GM19035 (cell line): ENCODE data around the gene MCF2L.
"Not testable (repeated sequence)": the region's sequence is repeated elsewhere in the genome, so short reads cannot be mapped to it uniquely, and the experiment has no call there.

Source experiments
- ATAC-seq: cut with Tn5 transposase; IDR thresholded peaks from one replicate; pipeline ENCODE4 v1.9.1; 2021; ENCODE audit not compliant: unreplicated experiment

MCF2L gene

GRCh38 chr13:113077953-113078901 lies 109.2 kb downstream of the MCF2L start:
- ATAC-seq, result no peak

DNA sequence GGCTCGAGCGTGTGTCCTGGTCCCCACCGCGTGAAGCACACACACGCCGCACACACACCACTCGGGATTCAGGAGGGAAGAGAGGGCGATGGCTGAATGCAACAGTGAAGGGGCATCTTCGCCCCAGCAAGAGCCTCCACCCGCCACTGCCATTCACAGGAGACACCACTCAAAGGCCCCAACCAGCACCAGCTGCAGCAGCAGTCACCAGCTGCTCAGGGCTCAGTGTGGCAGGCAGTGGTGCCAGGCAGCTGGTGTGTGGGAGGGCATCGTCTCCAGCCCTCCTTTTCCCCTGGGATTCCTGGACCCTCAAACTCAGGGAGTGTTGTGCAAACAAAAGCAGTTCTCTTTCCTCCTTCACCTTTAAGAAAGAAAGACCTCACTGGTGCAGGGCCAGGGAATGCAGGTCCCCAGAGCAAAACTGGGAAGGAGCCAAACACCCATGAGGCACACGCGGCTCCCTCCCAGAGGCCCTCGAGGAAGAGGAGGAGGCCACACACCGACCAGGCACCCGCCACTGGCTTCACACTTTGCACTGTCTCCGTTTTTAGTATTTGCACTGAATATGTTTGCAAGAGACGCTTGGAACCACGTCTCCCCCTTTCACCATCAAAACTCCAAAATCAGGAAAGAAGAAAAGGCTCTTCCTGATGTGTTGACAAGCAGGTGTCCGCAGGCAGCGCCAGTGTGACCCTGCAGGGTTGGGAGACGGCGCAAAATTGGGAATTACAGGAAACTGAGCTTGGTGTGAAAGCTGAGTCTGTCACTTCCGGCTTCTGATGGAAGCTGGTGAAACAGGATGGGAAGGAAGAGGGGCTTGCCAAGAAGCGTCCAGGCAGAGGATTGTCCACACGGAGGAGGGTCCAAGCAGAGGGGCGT lies 110.1 kb downstream of the MCF2L start:
- ATAC-seq, result no peak

- not testable (repeated sequence) for ATAC-seq
Observed at GRCh38 chr13:113079781-113080080, 110.7 kb downstream of the MCF2L start.

- no peak for ATAC-seq
Observed at GRCh38 chr13:113080361-113080831, 111.4 kb downstream of the MCF2L start.

GRCh38 chr13:113080901-113081521 lies 112.0 kb downstream of the MCF2L start:
- ATAC-seq, result no peak

GRCh38 chr13:113082198-113083021 lies 113.4 kb downstream of the MCF2L start:
- no peak for ATAC-seq

GRCh38 chr13:113083022-113083373 lies 114.0 kb downstream of the MCF2L start:
- no peak for ATAC-seq

- ATAC-seq, result no peak
Observed at GRCh38 chr13:113083402-113084061, 114.5 kb downstream of the MCF2L start.

GRCh38 chr13:113084094-113084942 lies 115.3 kb downstream of the MCF2L start:
- no peak for ATAC-seq

DNA sequence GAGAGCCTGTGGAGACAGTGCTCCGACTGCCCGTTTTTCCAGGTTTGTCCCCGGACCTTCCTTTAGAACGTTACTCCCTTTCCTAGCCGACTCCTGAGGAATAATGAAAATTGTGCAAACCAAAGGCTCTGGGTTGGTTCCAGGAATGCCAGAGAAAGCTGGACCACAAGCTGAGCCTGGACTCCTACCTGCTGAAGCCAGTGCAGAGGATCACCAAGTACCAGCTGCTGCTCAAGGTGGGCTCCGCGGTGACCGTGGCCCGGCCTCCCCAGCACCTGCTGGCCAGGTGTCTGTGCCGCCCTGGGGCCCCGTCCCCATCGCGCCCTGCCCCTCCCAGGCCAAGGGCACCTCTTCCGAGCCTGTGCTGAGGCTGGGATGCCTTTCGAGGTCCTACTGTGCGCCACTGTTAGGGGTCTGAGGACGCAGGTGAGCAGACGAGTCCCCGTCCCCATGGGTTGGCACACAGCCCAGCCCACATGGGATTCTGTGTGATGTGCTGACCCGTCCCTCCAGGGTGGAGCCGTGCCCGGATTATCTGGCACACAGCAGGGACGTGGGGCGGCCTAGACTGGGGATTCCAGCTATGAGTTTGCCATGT lies 116.0 kb downstream of the MCF2L start:
- ATAC-seq, result no peak

DNA sequence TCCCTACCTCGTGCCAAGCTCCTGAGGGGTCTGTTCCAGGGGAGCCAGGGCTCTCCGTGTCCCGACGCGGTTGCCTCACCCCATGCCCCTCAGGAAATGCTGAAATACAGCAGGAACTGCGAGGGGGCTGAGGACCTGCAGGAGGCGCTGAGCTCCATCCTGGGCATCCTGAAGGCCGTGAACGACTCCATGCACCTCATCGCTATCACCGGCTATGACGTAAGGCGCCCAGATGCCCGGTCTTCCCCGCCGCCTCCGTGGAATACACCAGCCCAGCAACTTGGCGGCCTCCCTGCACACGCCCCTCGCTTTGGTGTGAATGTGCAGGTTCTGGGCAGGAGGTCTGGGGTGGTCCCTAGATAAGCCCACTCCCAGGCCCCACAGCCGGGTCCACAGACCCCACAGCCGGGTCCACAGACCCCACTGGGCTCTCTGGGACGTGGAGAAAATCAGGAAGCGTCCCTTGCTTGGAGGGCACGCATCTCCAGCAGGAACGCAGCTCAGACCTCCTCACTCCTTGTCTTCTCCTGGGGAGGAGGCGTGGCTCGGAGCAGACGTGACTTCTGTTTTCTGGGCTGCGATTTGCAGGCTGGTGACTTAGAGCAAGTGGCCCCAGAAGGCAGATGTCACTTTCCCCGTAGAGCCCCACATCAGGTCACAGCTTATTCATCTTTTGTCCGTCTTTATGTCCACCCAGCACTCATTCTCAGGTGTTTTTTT lies 117.2 kb downstream of the MCF2L start:
- ATAC-seq, result no peak

DNA sequence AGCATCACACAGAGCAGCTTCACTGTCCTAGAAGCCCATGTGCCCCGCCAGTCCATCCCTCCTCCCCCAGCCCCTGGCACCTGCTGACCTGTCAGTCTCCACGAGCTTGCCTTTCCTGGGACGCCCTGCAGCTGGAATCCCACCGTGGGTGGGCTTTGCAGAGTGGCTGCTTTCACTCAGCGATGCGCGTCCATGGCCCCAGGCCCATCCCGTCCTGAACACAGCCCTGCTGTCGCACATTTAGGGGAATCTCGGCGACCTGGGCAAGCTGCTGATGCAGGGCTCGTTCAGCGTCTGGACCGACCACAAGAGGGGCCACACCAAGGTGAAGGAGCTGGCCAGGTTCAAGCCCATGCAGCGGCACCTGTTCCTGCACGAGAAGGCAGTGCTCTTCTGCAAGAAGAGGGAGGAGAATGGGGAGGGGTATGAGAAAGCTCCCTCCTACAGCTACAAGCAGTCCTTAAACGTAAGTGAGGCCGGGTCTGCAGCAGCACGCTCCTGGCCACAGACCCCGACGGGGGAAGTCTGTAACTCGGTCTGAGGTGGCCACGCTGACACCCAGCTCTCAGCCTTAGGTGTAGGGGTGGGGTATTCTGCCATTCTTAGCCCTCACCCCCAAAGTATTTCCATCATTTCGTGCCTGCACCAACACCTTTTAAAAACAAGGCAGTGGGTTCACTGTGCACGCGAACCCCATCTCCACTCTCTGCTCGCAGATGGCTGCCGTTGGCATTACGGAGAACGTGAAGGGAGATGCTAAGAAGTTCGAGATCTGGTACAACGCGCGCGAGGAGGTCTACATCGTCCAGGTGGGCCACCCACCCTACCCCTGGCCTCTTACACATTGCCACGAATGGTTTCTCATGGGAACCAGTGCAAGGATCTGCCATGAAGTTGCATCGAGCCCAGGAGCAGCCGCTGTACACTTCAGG lies 118.2 kb downstream of the MCF2L start:
- no peak for ATAC-seq

DNA sequence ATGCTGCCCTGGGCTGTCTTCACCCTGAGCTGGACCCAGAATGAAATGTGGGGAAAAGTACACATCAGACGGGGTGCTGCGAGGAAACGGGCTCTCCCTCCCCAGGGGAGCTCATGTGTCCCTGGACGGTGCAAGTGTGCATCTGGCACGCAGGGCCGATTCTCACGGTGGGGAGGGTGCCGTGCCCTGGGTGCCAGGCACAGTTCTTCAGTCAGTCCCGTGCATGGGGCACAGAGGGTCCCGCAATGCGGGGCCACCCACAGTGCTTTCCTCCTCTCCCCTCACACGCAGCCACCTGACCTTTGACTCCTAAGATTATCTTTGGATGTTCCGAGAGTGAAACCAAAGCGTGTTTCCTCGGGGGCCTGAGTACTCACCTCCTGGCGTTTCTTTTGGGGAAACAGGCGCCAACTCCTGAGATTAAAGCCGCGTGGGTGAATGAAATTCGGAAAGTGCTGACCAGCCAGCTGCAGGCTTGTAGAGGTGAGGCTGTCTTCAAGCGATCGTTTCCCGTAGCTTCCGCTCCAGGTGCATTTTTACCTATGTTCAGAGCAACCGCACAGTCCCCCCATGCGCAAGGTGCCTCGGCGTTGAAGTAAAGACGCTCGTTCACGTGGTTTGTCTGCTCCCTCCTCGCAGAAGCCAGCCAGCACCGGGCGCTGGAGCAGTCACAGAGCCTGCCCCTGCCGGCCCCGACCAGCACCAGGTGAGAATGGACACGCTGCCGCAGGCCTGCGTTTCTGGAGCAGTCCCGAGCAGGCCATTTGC lies 119.1 kb downstream of the MCF2L start:
- no peak for ATAC-seq

DNA sequence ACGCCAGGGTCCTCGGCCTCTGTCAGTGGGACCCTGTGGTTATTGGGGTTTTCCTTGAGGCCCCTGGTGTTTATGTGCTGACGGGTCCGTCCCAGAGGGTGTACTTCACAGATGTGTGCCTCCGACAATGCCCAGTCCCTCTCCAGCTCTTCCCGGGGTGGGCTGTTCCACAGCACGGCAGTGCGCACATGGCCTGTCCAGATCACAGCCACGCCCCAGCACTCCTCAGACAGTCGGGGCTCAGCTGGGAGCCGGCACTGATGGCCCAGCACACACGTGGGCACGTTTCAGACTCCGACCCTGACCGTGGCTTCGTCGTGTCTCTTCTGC lies 119.6 kb downstream of the MCF2L start:
- no peak for ATAC-seq

GRCh38 chr13:113089693-113090414 lies 120.8 kb downstream of the MCF2L start:
- no peak for ATAC-seq

- ATAC-seq, result no peak
Observed at GRCh38 chr13:113090415-113090770, 121.4 kb downstream of the MCF2L start.
